GM19463 (cell line): ENCODE results near the gene DPH3.

ENCODE experiments used
- ATAC-seq: cut with Tn5 transposase; IDR thresholded peaks from one replicate; pipeline ENCODE4 v1.9.1; 2021; ENCODE audit warnings: mild to moderate bottlenecking, moderate library complexity; ENCODE audit not compliant: unreplicated experiment

DPH3 gene

GRCh38 chr3:16236856-16237393 is 27.8 kb downstream of the DPH3 start:
- ATAC-seq = no peak

GRCh38 chr3:16236030-16236639 is 28.6 kb downstream of the DPH3 start:
- ATAC-seq = no peak

- ATAC-seq = no peak
Observed at GRCh38 chr3:16234281-16234680, 30.5 kb downstream of the DPH3 start.

GRCh38 chr3:16233806-16234205 is 30.9 kb downstream of the DPH3 start:
- ATAC-seq = no peak

- no peak for ATAC-seq
Observed at GRCh38 chr3:16231983-16232382, 32.8 kb downstream of the DPH3 start.

GRCh38 chr3:16229681-16230080 is 35.1 kb downstream of the DPH3 start:
- ATAC-seq = no peak

GRCh38 chr3:16227566-16227965 is 37.2 kb downstream of the DPH3 start:
- ATAC-seq = no peak

GRCh38 chr3:16224325-16224724 is 40.4 kb downstream of the DPH3 start:
- no peak for ATAC-seq

GRCh38 chr3:16222547-16222946 is 42.2 kb downstream of the DPH3 start:
- ATAC-seq = no peak

GRCh38 chr3:16221990-16222389 is 42.8 kb downstream of the DPH3 start:
- ATAC-seq = no peak

GRCh38 chr3:16219777-16220176 is 45.0 kb downstream of the DPH3 start:
- no peak for ATAC-seq

GRCh38 chr3:16216373-16216935 is 48.3 kb downstream of the DPH3 start:
- ATAC-seq = no peak

GRCh38 chr3:16214366-16214765 is 50.4 kb downstream of the DPH3 start:
- no peak for ATAC-seq

GRCh38 chr3:16211176-16211904 is 53.4 kb downstream of the DPH3 start:
- ATAC-seq = no peak
